CD4-positive, alpha-beta T cell (primary cell): ENCODE results near the gene AADAT. TPM values are rescaled to one million over a fixed set of nuclear protein-coding genes. Genes with fewer than 3 reads are reported as not detected.

ENCODE experiments used
- ATAC-seq: fragments of 200-7000 bp; cut with Tn5 transposase; one replicate; pipeline ENCODE4 v1.10.0; 2022; ENCODE audit warnings: mild to moderate bottlenecking; ENCODE audit not compliant: poor library complexity
- CTCF ChIA-PET: fragments of 350-600 bp; sonication (Branson Sonifier 250); formaldehyde crosslinking; loops from one replicate; lab custom pipeline; 2021; ENCODE audit warnings: antibody characterized with exemption, inconsistent platforms; lab: Charles Lee
- POLR2A ChIA-PET: fragments of 350-600 bp; sonication (Branson Sonifier 250); formaldehyde crosslinking; loops from one replicate; lab custom pipeline; 2021; ENCODE audit warnings: antibody characterized with exemption, inconsistent platforms; lab: Charles Lee
- DNase-seq, 14 experiments: peaks; one replicate each; pipeline ENCODE4 v3.0.0-alpha.2; 2013 to 2020; ENCODE audit warnings: mixed read lengths in 2 of 14
- H3K27ac ChIP-seq, 2 donors: one replicate each; pipeline versions ENCODE4 v1.5.1 to v1.7.0; 2013; ENCODE audit warnings: low read length in 2 of 2, low read depth in 1 of 2, mild to moderate bottlenecking in 1 of 2
- H3K27me3 ChIP-seq, 2 experiments: 1 replicate in 1 of 2; 2 replicates in 1 of 2; pipeline versions ENCODE4 v1.6.1 to v1.7.0; 2013; ENCODE audit warnings: low read length in 2 of 2, control low read depth in 1 of 2, mild to moderate bottlenecking in 1 of 2, moderate library complexity in 1 of 2; ENCODE audit not compliant: insufficient read depth in 2 of 2, control insufficient read depth in 1 of 2
- H3K36me3 ChIP-seq: one replicate; pipeline ENCODE4 v1.6.1; 2013; ENCODE audit warnings: low read length, control low read depth; ENCODE audit not compliant: insufficient read depth
- H3K4me1 ChIP-seq: one replicate; pipeline ENCODE4 v1.6.1; 2013; ENCODE audit warnings: low read length, control low read depth; ENCODE audit not compliant: insufficient read depth
- H3K4me3 ChIP-seq: one replicate; pipeline ENCODE4 v1.5.1; 2013; ENCODE audit warnings: mild to moderate bottlenecking, low read length, moderate library complexity
- H3K9me3 ChIP-seq, 2 experiments: 1 replicate in 1 of 2; 2 replicates in 1 of 2; pipeline versions ENCODE4 v1.6.1 to v1.7.0; 2013; ENCODE audit warnings: low read length in 2 of 2, mild to moderate bottlenecking in 2 of 2, control low read depth in 1 of 2, moderate library complexity in 1 of 2; ENCODE audit not compliant: control insufficient read depth in 1 of 2, insufficient read depth in 1 of 2
- H3K27ac Mint-ChIP-seq: one replicate; pipeline ENCODE4 v1.8.0; 2020; ENCODE audit warnings: mixed read lengths
- H3K27me3 Mint-ChIP-seq: one replicate; pipeline ENCODE4 v1.8.0; 2021; ENCODE audit warnings: mixed read lengths
- H3K36me3 Mint-ChIP-seq: one replicate; pipeline ENCODE4 v1.8.0; 2021; ENCODE audit warnings: low read depth, mixed read lengths
- H3K4me1 Mint-ChIP-seq: one replicate; pipeline ENCODE4 v1.8.0; 2021; ENCODE audit warnings: low read depth, mixed read lengths
- H3K4me3 Mint-ChIP-seq: one replicate; pipeline ENCODE4 v1.8.0; 2020; ENCODE audit warnings: mild to moderate bottlenecking, mixed read lengths
- H3K9me3 Mint-ChIP-seq: one replicate; pipeline ENCODE4 v1.8.0; 2020; ENCODE audit warnings: mixed read lengths
- CTCF ChIP-seq: fragments of 200-600 bp; IDR thresholded peaks from one replicate; pipeline ENCODE4 v1.8.0; 2022; ENCODE audit warnings: antibody characterized with exemption, mild to moderate bottlenecking
- intact Hi-C, 2 experiments: fragments of 100-400 bp; cut with DNase I in 1 of 2; cut with micrococcal nuclease in 1 of 2; formaldehyde crosslinking; loops; one replicate each; pipeline versions ENCODE4 v1.15.1 to v1.9.0; 2023 to 2025; cut with DNase I, micrococcal nuclease
- total RNA-seq, 174 experiments: library from RNA in 2 of 174; stranded (reverse) in 2 of 174; gene quantifications; one replicate each; pipeline ENCODE4 v1.2.3 and lab custom pipeline; 2021 to 2026

Gene AADAT
- total RNA-seq, 2 experiments from 2014 or later: not detected

GRCh38 chr4:170068438-170069128, 21.2 kb downstream of the AADAT start:
- ATAC-seq: no peak
- no peaks in the 10 kb centered on the region for H3K9me3 ChIP-seq
- no peaks in the 10 kb centered on the region for H3K9me3 Mint-ChIP-seq
- intact Hi-C loops: no loop called here
- no peak overlapping the region for H3K27ac ChIP-seq
- H3K36me3 ChIP-seq: no peaks in the 10 kb centered on the region
- H3K4me1 ChIP-seq: no peaks in the 10 kb centered on the region
- H3K27me3 ChIP-seq: no peaks in the 10 kb centered on the region
- no peak for TF ChIP-seq CTCF
- H3K27me3 Mint-ChIP-seq: no peaks in the 10 kb centered on the region
- no peak overlapping the region for H3K4me3 Mint-ChIP-seq
- CTCF ChIA-PET: no interaction called here
- no peaks in the 10 kb centered on the region for H3K36me3 Mint-ChIP-seq
- no peaks in the 10 kb centered on the region for H3K4me1 Mint-ChIP-seq
- H3K4me3 ChIP-seq: no peak overlapping the region
- DNase-seq: no peak
- POLR2A ChIA-PET: no interaction called here
- H3K27ac Mint-ChIP-seq: no peak overlapping the region

GRCh38 chr4:170059421-170059820, 30.3 kb downstream of the AADAT start:
- H3K27me3 Mint-ChIP-seq: no peaks in the 10 kb centered on the region
- Histone ChIP-seq H3K4me3 (no peak overlapping the region), H3K27me3 (peaks cover 0 to 3% of the 10 kb centered on the region in 2 experiments), H3K9me3 (no peaks in the 10 kb centered on the region), H3K27ac (no peak overlapping the region), H3K4me1 (no peaks in the 10 kb centered on the region), H3K36me3 (no peaks in the 10 kb centered on the region)
- POLR2A ChIA-PET: no interaction called here
- DNase-seq (no peak), ATAC-seq (no peak)
- no peak overlapping the region for H3K4me3 Mint-ChIP-seq
- no peak overlapping the region for H3K27ac Mint-ChIP-seq
- CTCF ChIA-PET: no interaction called here
- H3K9me3 Mint-ChIP-seq: no peaks in the 10 kb centered on the region
- intact Hi-C loops: no loop called here
- no peaks in the 10 kb centered on the region for H3K36me3 Mint-ChIP-seq
- no peak for TF ChIP-seq CTCF
- H3K4me1 Mint-ChIP-seq: no peaks in the 10 kb centered on the region

GRCh38 chr4:170058826-170059225, 30.9 kb downstream of the AADAT start:
- DNase-seq: no peak
- H3K4me3 ChIP-seq: no peak overlapping the region
- no peak for ATAC-seq
- ChIA-PET CTCF (no interaction called here), POLR2A (no interaction called here)
- H3K36me3 Mint-ChIP-seq: no peaks in the 10 kb centered on the region
- no peak overlapping the region for H3K4me3 Mint-ChIP-seq
- H3K36me3 ChIP-seq: no peaks in the 10 kb centered on the region
- peaks cover 2 to 3% of the 10 kb centered on the region in 2 experiments for H3K27me3 ChIP-seq
- no peaks in the 10 kb centered on the region for H3K4me1 ChIP-seq
- H3K27ac ChIP-seq: no peak overlapping the region
- H3K9me3 ChIP-seq: no peaks in the 10 kb centered on the region
- TF ChIP-seq CTCF: no peak
- H3K27ac Mint-ChIP-seq: no peak overlapping the region
- intact Hi-C loops: no loop called here
- no peaks in the 10 kb centered on the region for H3K4me1 Mint-ChIP-seq
- H3K27me3 Mint-ChIP-seq: no peaks in the 10 kb centered on the region
- no peaks in the 10 kb centered on the region for H3K9me3 Mint-ChIP-seq
